NCI-H146 (cell line): ENCODE measurements around the gene IGSF23.
"Not testable (repeated sequence)": the region's sequence is repeated elsewhere in the genome, so short reads cannot be mapped to it uniquely, and the experiment has no call there.

Experiments used
- DNase-seq: peaks from one replicate; lab custom pipeline; 2025; lab: John Stamatoyannopoulos, UW

Gene IGSF23

GRCh38 chr19:44587963-44588770 is 25.2 kb upstream of the IGSF23 start:
- DNase-seq = no peak

GRCh38 chr19:44588771-44589112 is 24.6 kb upstream of the IGSF23 start:
- DNase-seq = no peak

- DNase-seq = no peak
Measured at GRCh38 chr19:44590245-44591059, 22.9 kb upstream of the IGSF23 start.

- not testable (repeated sequence) for DNase-seq
Measured at GRCh38 chr19:44591340-44591993, 21.9 kb upstream of the IGSF23 start.

- no peak for DNase-seq
Measured at GRCh38 chr19:44592451-44592890, 20.9 kb upstream of the IGSF23 start.

- no peak for DNase-seq
Measured at GRCh38 chr19:44593294-44593693, 20.1 kb upstream of the IGSF23 start.

- not testable (repeated sequence) for DNase-seq
Measured at GRCh38 chr19:44593866-44594266, 19.5 kb upstream of the IGSF23 start.

- no peak for DNase-seq
Measured at GRCh38 chr19:44596428-44597130, 16.8 kb upstream of the IGSF23 start.

GRCh38 chr19:44597131-44597491 is 16.3 kb upstream of the IGSF23 start:
- DNase-seq = no peak

GRCh38 chr19:44598355-44598754 is 15.0 kb upstream of the IGSF23 start:
- no peak for DNase-seq

- peak; percentile 62 for DNase-seq
Measured at GRCh38 chr19:44598880-44599279, 14.5 kb upstream of the IGSF23 start.

- DNase-seq = no peak
Measured at GRCh38 chr19:44600466-44600865, 12.9 kb upstream of the IGSF23 start.

- DNase-seq = peak; percentile 99
Measured at GRCh38 chr19:44602081-44602480, 11.3 kb upstream of the IGSF23 start.

GRCh38 chr19:44603201-44603945 is 10.0 kb upstream of the IGSF23 start:
- DNase-seq = no peak

- peak; percentile 60 for DNase-seq
Measured at GRCh38 chr19:44604241-44604640, 9.1 kb upstream of the IGSF23 start.

- no peak for DNase-seq
Measured at GRCh38 chr19:44605547-44605946, 7.8 kb upstream of the IGSF23 start.

- DNase-seq = no peak
Measured at GRCh38 chr19:44607049-44607448, 6.3 kb upstream of the IGSF23 start.

- no peak for DNase-seq
Measured at GRCh38 chr19:44607917-44608316, 5.4 kb upstream of the IGSF23 start.

GRCh38 chr19:44608391-44608821 is 5.0 kb upstream of the IGSF23 start:
- peak; percentile 63 for DNase-seq

GRCh38 chr19:44609219-44609618 is 4.1 kb upstream of the IGSF23 start:
- no peak for DNase-seq

GRCh38 chr19:44610497-44610896 is 2.9 kb upstream of the IGSF23 start:
- not testable (repeated sequence) for DNase-seq
